HepG2 (cell line): ENCODE results near the gene GJA9. TPM values are rescaled to one million over a fixed set of nuclear protein-coding genes. Genes with fewer than 3 reads are reported as not detected.

Experiments used
- AKAP8 ChIP-seq: sonication (generic); formaldehyde crosslinking; IDR thresholded peaks from 2 replicates; pipeline ENCODE4 v1.5.1; 2020; ENCODE audit warnings: mild to moderate bottlenecking, missing genetic modification reagents
- ATF6 ChIP-seq: sonication (generic); formaldehyde crosslinking; conservative IDR thresholded peaks from 2 replicates; pipeline ENCODE4 v1.4.0; 2020; ENCODE audit warnings: missing genetic modification reagents
- DNMT1 ChIP-seq: sonication (generic); formaldehyde crosslinking; IDR thresholded peaks from 2 replicates; pipeline ENCODE4 v1.5.1; 2020; ENCODE audit warnings: mild to moderate bottlenecking, missing genetic modification reagents
- ETV5 ChIP-seq: IDR thresholded peaks from 2 replicates; pipeline ENCODE4 v1.6.1; 2018; ENCODE audit warnings: missing biosample characterization, missing genetic modification reagents, inconsistent platforms, borderline replicate concordance
- FOXC1 ChIP-seq: sonication (generic); formaldehyde crosslinking; IDR thresholded peaks from 2 replicates; pipeline ENCODE4 v1.8.0; 2022; ENCODE audit warnings: mild to moderate bottlenecking, missing genetic modification reagents, borderline replicate concordance
- GABPA ChIP-seq, 2 experiments: IDR thresholded peaks; 2 replicates each; pipeline ENCODE4 v1.6.1; 2011 to 2016; ENCODE audit warnings: low read depth in 2 of 2, low read length in 1 of 2, missing biosample characterization in 1 of 2, missing genetic modification characterization in 1 of 2
- GPN1 ChIP-seq: sonication (generic); formaldehyde crosslinking; IDR thresholded peaks from 2 replicates; pipeline ENCODE4 v1.5.1; 2020; ENCODE audit warnings: missing genetic modification reagents, borderline replicate concordance
- NFE2 ChIP-seq: sonication (generic); formaldehyde crosslinking; IDR thresholded peaks from 2 replicates; pipeline ENCODE4 v1.4.0; 2020; ENCODE audit warnings: missing genetic modification reagents
- PAWR ChIP-seq: sonication (generic); formaldehyde crosslinking; IDR thresholded peaks from 2 replicates; pipeline ENCODE4 v1.4.0; 2020; ENCODE audit warnings: missing genetic modification reagents, mild to moderate bottlenecking, borderline replicate concordance
- PITX1 ChIP-seq: sonication (generic); formaldehyde crosslinking; IDR thresholded peaks from 2 replicates; pipeline ENCODE4 v1.5.1; 2020; ENCODE audit warnings: mild to moderate bottlenecking, missing genetic modification reagents
- SNAI1 ChIP-seq: sonication (generic); formaldehyde crosslinking; IDR thresholded peaks from 2 replicates; pipeline ENCODE4 v1.5.0; 2020; ENCODE audit warnings: mild to moderate bottlenecking, missing genetic modification reagents, borderline replicate concordance
- SP4 ChIP-seq: sonication (generic); formaldehyde crosslinking; IDR thresholded peaks from 2 replicates; pipeline ENCODE4 v1.8.1; 2023; ENCODE audit warnings: mild to moderate bottlenecking, missing genetic modification reagents
- ZBTB1 ChIP-seq: sonication (generic); formaldehyde crosslinking; IDR thresholded peaks from 2 replicates; pipeline ENCODE4 v1.4.0; 2020; ENCODE audit warnings: missing genetic modification reagents, borderline replicate concordance
- ZBTB14 ChIP-seq: sonication (generic); formaldehyde crosslinking; IDR thresholded peaks from 2 replicates; pipeline ENCODE4 v1.4.0; 2020; ENCODE audit warnings: missing genetic modification reagents
- ZFP90 ChIP-seq: sonication (generic); formaldehyde crosslinking; IDR thresholded peaks from 2 replicates; pipeline ENCODE4 v1.8.0; 2022; ENCODE audit warnings: missing genetic modification reagents, mild to moderate bottlenecking, inconsistent platforms, borderline replicate concordance
- ZNF3 ChIP-seq: IDR thresholded peaks from 2 replicates; pipeline ENCODE4 v1.7.0; 2017; ENCODE audit warnings: inconsistent platforms
- ZNF572 ChIP-seq: sonication (generic); formaldehyde crosslinking; IDR thresholded peaks from 2 replicates; pipeline ENCODE4 v1.5.1; 2020; ENCODE audit warnings: mild to moderate bottlenecking, missing genetic modification reagents
- ZNF776 ChIP-seq: sonication (generic); formaldehyde crosslinking; IDR thresholded peaks from 2 replicates; pipeline ENCODE4 v1.4.0; 2020; ENCODE audit warnings: mild to moderate bottlenecking, missing genetic modification reagents
- ZNF841 ChIP-seq: sonication (generic); formaldehyde crosslinking; IDR thresholded peaks from 2 replicates; pipeline ENCODE4 v1.8.1; 2023; ENCODE audit warnings: missing genetic modification reagents, borderline replicate concordance
- polyA plus RNA-seq, 8 experiments: library from polyadenylated mRNA; depleted of rRNA in 3 of 8; stranded (reverse) in 7 of 8; unstranded in 1 of 8; fragments of >200 nt; fragmentation: Illumina TruSeq in 4 of 8; extraction: Trizol in 4 of 8; gene quantifications; 2 replicates each; pipeline versions ENCODE4 v1.2.1 to v1.2.3, GENCODE V29; 2011 to 2016; ENCODE audit warnings: low read depth in 4 of 8, missing spikeins in 1 of 8, mixed read lengths in 1 of 8; ENCODE audit not compliant: insufficient read depth in 1 of 8
- total RNA-seq, 5 experiments: library from RNA; depleted of rRNA; stranded (reverse); fragments of >200 nt; fragmentation: Illumina TruSeq; extraction: Trizol; gene quantifications; 2 replicates each; pipeline ENCODE4 v1.2.3, GENCODE V29; 2016; ENCODE audit warnings: low read depth in 1 of 5
- TF ChIP-seq, protein P1 (sequence below): sonication (generic); formaldehyde crosslinking; IDR thresholded peaks from 2 replicates; pipeline ENCODE4 v1.4.0; 2020; ENCODE audit warnings: missing genetic modification reagents
- TF ChIP-seq, protein P2 (sequence below): sonication (generic); formaldehyde crosslinking; IDR thresholded peaks from 2 replicates; pipeline ENCODE4 v1.5.0; 2020; ENCODE audit warnings: missing genetic modification reagents

Gene GJA9
- total and polyA plus RNA-seq, 2 of the 13 experiments (the other 11 are each of a cell fraction or from before 2014, with no cell fraction given): 0.08 to 0.13 TPM

DNA sequence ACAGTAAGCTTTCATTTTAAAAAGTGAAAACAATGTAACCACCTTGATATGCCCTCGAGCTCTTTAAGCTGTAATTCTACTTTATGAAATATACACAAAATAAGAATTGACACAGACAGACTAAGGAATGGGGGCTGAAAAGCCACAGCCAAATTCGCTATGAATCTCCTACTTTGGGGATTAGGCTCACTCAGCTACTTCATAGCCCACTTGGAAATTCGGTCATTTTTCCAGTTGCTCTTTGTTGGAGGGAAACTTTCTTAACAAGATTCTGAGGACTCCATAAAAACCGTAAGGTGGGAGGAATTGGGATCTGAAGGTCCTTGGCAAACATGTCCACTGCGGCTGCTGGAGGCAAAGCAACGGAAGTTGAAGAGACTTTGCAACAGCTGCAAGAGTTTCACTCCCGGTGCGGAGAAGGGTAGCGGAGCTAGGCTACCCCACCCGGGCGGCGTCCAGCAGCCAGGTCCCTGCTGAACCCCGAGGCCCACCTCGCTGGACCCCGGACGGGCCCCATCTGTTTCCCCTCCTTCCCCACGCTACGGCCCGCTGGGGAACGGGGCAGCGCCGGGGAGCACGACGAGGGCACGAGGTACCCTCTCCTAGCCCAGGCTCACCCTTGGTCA is 8.9 kb downstream of the GJA9 start (continued):
- TF ChIP-seq DNMT1 (CRISPR knock-in tag) (no peak), ZNF572 (CRISPR knock-in tag) (no peak), FOXC1 (CRISPR knock-in tag) (peak; percentile 40; the same call in 1 of the 2 replicates), PAWR (CRISPR knock-in tag) (no peak), ZFP90 (no peak), ATF6 (CRISPR knock-in tag) (no peak), ETV5 (CRISPR knock-in tag) (0 out of 2 replicates have a peak, but pooled peaks have one; percentile 16), ZNF841 (CRISPR knock-in tag) (no peak), ZBTB1 (CRISPR knock-in tag) (no peak), ZNF776 (CRISPR knock-in tag) (peak; percentile 32; the same call in 1 of the 2 replicates), SNAI1 (CRISPR knock-in tag) (peak; percentile 62; the same call in 1 of the 2 replicates), ZBTB14 (0 out of 2 replicates have a peak, but pooled peaks have one; percentile 32), GABPA (IDR thresholded peaks at IDR 0.05; ENCODE audit: low read depth, low read length) (no peak), GABPA (CRISPR knock-in tag; IDR thresholded peaks at IDR 0.05; ENCODE audit: low read depth) (peak; percentile 26; the same call in 1 of the 2 replicates), NFE2 (no peak), PITX1 (CRISPR knock-in tag) (no peak), AKAP8 (CRISPR knock-in tag) (no peak), ZNF3 (CRISPR knock-in tag) (no peak), GPN1 (no peak), SP4 (CRISPR knock-in tag) (no peak)
- TF ChIP-seq, protein P1, sequence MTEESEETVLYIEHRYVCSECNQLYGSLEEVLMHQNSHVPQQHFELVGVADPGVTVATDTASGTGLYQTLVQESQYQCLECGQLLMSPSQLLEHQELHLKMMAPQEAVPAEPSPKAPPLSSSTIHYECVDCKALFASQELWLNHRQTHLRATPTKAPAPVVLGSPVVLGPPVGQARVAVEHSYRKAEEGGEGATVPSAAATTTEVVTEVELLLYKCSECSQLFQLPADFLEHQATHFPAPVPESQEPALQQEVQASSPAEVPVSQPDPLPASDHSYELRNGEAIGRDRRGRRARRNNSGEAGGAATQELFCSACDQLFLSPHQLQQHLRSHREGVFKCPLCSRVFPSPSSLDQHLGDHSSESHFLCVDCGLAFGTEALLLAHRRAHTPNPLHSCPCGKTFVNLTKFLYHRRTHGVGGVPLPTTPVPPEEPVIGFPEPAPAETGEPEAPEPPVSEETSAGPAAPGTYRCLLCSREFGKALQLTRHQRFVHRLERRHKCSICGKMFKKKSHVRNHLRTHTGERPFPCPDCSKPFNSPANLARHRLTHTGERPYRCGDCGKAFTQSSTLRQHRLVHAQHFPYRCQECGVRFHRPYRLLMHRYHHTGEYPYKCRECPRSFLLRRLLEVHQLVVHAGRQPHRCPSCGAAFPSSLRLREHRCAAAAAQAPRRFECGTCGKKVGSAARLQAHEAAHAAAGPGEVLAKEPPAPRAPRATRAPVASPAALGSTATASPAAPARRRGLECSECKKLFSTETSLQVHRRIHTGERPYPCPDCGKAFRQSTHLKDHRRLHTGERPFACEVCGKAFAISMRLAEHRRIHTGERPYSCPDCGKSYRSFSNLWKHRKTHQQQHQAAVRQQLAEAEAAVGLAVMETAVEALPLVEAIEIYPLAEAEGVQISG (CRISPR knock-in tag): no peak
- TF ChIP-seq, protein P2, sequence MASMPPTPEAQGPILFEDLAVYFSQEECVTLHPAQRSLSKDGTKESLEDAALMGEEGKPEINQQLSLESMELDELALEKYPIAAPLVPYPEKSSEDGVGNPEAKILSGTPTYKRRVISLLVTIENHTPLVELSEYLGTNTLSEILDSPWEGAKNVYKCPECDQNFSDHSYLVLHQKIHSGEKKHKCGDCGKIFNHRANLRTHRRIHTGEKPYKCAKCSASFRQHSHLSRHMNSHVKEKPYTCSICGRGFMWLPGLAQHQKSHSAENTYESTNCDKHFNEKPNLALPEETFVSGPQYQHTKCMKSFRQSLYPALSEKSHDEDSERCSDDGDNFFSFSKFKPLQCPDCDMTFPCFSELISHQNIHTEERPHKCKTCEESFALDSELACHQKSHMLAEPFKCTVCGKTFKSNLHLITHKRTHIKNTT: no peak
